ENCODE results near the gene ATG2B.

The ATG2B gene

GRCh38 chr14:96261053-96261452 lies 102.1 kb downstream of the ATG2B start:
- CTCF ChIA-PET, result interaction anchor here (0.9 to 9.1 kb wide), 5 partner anchors 8 to 158 kb away, joined by 3 to 111 read pairs (median 3); no protein-coding TSS in a partner anchor
- POLR2A ChIA-PET, result no interaction called here
- no peak overlapping the region for H3K4me3 ChIP-seq (ENCODE audit: low read depth, low read length)
- DNase-seq (ENCODE audit: low read depth, low spot score), result no peak
- TF ChIP-seq CTCF (IDR thresholded peaks at IDR 0.05; ENCODE audit: insufficient read depth, low read length, missing control alignments), result no peak

- H3K4me3 ChIP-seq (ENCODE audit: low read depth, low read length), result no peak overlapping the region
- TF ChIP-seq CTCF (IDR thresholded peaks at IDR 0.05; ENCODE audit: insufficient read depth, low read length, missing control alignments), result no peak
- DNase-seq (ENCODE audit: low read depth, low spot score), result no peak
- ChIA-PET CTCF (interaction anchor here (1.1 to 9.1 kb wide), 5 partner anchors 9 to 260 kb away, joined by 3 to 111 read pairs (median 4); no protein-coding TSS in a partner anchor), POLR2A (no interaction called here)
These were observed 102.8 kb downstream of the ATG2B start for GRCh38 chr14:96260341-96260821.

GRCh38 chr14:96257900-96258299 lies 105.2 kb downstream of the ATG2B start:
- CTCF ChIA-PET, result interaction anchor here (0.9 to 9.9 kb wide), 5 partner anchors 8 to 159 kb away, joined by 4 to 111 read pairs (median 36); no protein-coding TSS in a partner anchor
- POLR2A ChIA-PET, result no interaction called here
- DNase-seq (ENCODE audit: low read depth, low spot score), result no peak
- no peak for TF ChIP-seq CTCF (IDR thresholded peaks at IDR 0.05; ENCODE audit: insufficient read depth, low read length, missing control alignments)
- peak overlapping the region; percentile 56 for H3K4me3 ChIP-seq (ENCODE audit: low read depth, low read length)

GRCh38 chr14:96257056-96257455 lies 106.1 kb downstream of the ATG2B start:
- peak overlapping the region; percentile 56 for H3K4me3 ChIP-seq (ENCODE audit: low read depth, low read length)
- DNase-seq (ENCODE audit: low read depth, low spot score), result no peak
- TF ChIP-seq CTCF (IDR thresholded peaks at IDR 0.05; ENCODE audit: insufficient read depth, low read length, missing control alignments), result no peak
- ChIA-PET CTCF (interaction anchor here (0.9 to 9.9 kb wide), 4 partner anchors 9 to 158 kb away, joined by 4 to 73 read pairs (median 28); no protein-coding TSS in a partner anchor), POLR2A (interaction anchor here (1.6 kb wide), 1 partner anchor 95 kb away, joined by 3 read pairs; no protein-coding TSS in a partner anchor)

GRCh38 chr14:96256407-96256806 lies 106.7 kb downstream of the ATG2B start:
- H3K4me3 ChIP-seq (ENCODE audit: low read depth, low read length), result peak overlapping the region; percentile 56
- ChIA-PET POLR2A (interaction anchor here (1.1 to 1.9 kb wide), 5 partner anchors 9 to 94 kb away, joined by 3 to 5 read pairs (median 3); no protein-coding TSS in a partner anchor), CTCF (interaction anchor here (0.8 to 9.9 kb wide), 7 partner anchors 9 to 158 kb away, joined by 3 to 73 read pairs (median 5); no protein-coding TSS in a partner anchor)
- peak; percentile 9 for TF ChIP-seq CTCF (IDR thresholded peaks at IDR 0.05; ENCODE audit: insufficient read depth, low read length, missing control alignments)
- no peak for DNase-seq (ENCODE audit: low read depth, low spot score)

GRCh38 chr14:96255501-96256366 lies 107.4 kb downstream of the ATG2B start, which contains the start of gene BDKRB1:
BDKRB1 (plus strand) TSS chr14:96256210; CDS start chr14:96263683, 7,473 bp downstream.
- ChIA-PET CTCF (interaction anchor here (0.8 to 9.9 kb wide), 7 partner anchors 9 to 158 kb away, joined by 3 to 73 read pairs (median 5); no protein-coding TSS in a partner anchor), POLR2A (interaction anchor here (1.1 to 1.9 kb wide), 5 partner anchors 9 to 94 kb away, joined by 3 to 5 read pairs (median 3); no protein-coding TSS in a partner anchor)
- peak; percentile 87 for DNase-seq (ENCODE audit: low read depth, low spot score)
- TF ChIP-seq CTCF (IDR thresholded peaks at IDR 0.05; ENCODE audit: insufficient read depth, low read length, missing control alignments), result no peak
- H3K4me3 ChIP-seq (ENCODE audit: low read depth, low read length), result peak within 1 kb of the TSS; percentile 56

All from AG04449 (cell line).